ENCODE measurements around the gene SCGB3A1. TPM values are rescaled to one million over a fixed set of nuclear protein-coding genes. Genes with fewer than 3 reads are reported as not detected.

The SCGB3A1 gene
- total and polyA plus RNA-seq, 2 donors (not counting 1 experiment from before 2014, with no cell fraction given), result not detected

- Histone ChIP-seq H3K27me3 (replicated peaks in 1 of 4; ENCODE audit: control extremely low read depth in 1 of 4, control insufficient read depth in 3 of 4, insufficient read depth in 4 of 4, low read length in 3 of 4) (no peaks in the 10 kb centered on the region), H3K9ac (ENCODE audit: low read length) (no peak overlapping the region), H3K4me3 (ENCODE audit: control extremely low read depth in 1 of 5, extremely low read depth in 1 of 5, insufficient read depth in 1 of 5, low read depth in 2 of 5, low read length in 4 of 5) (no peak overlapping the region), H2AFZ (ENCODE audit: insufficient read depth, low read depth, low read length, poor library complexity, severe bottlenecking) (no peak overlapping the region), H3K27ac (ENCODE audit: low read length in 2 of 2) (no peak overlapping the region), H3K4me1 (ENCODE audit: control insufficient read depth in 2 of 2, insufficient read depth in 2 of 2, low read length in 2 of 2) (no peaks in the 10 kb centered on the region), H3K36me3 (replicated peaks in 1 of 2; ENCODE audit: control extremely low read depth in 1 of 2, control insufficient read depth in 1 of 2, extremely low read depth in 1 of 2, insufficient read depth in 2 of 2, low read length in 1 of 2) (no peaks in the 10 kb centered on the region), H3K9me3 (ENCODE audit: control extremely low read depth in 1 of 3, control insufficient read depth in 2 of 3, insufficient read depth in 1 of 3, low read length in 2 of 3) (peaks cover 0 to 2% (median 0%) of the 10 kb centered on the region in 3 donors), H3K79me2 (ENCODE audit: control insufficient read depth, insufficient read depth, low read length) (no peaks in the 10 kb centered on the region), H3K4me2 (replicated peaks; ENCODE audit: low read depth, low read length, poor library complexity, severe bottlenecking) (no peak overlapping the region), H4K20me1 (ENCODE audit: control insufficient read depth, insufficient read depth, low read length, poor library complexity, severe bottlenecking) (no peaks in the 10 kb centered on the region)
- no peak overlapping the region for H3K27ac Mint-ChIP-seq
- H3K27me3 Mint-ChIP-seq, result no peaks in the 10 kb centered on the region
- ATAC-seq (ENCODE audit: low read depth) (no peak), DNase-seq (no peak)
- ChIA-PET POLR2A (no interaction called here), CTCF (no interaction called here)
- no peaks in the 10 kb centered on the region for H3K9me3 Mint-ChIP-seq (ENCODE audit: insufficient read depth)
- intact Hi-C loops (cut with micrococcal nuclease), result no loop called here
- TF ChIP-seq EZH2 (IDR thresholded peaks at IDR 0.05; ENCODE audit: borderline replicate concordance, insufficient read depth, low read depth, low read length, poor library complexity, severe bottlenecking) (no peak), CTCF (IDR thresholded peaks at IDR 0.05) (no peak)
- H3K4me1 Mint-ChIP-seq, result peaks cover 2% of the 10 kb centered on the region
- 88% methylated on average over 5 of the region's 5 CpGs for WGBS (ENCODE audit: insufficient coverage)
- no peak overlapping the region for H3K4me3 Mint-ChIP-seq
Measured at GRCh38 chr5:180624587-180624986, 33.3 kb upstream of the SCGB3A1 start.

- Histone ChIP-seq H3K27ac (ENCODE audit: low read length in 2 of 2) (no peak overlapping the region), H3K9ac (ENCODE audit: low read length) (no peak overlapping the region), H3K79me2 (ENCODE audit: control insufficient read depth, insufficient read depth, low read length) (no peaks in the 10 kb centered on the region), H2AFZ (ENCODE audit: insufficient read depth, low read depth, low read length, poor library complexity, severe bottlenecking) (no peak overlapping the region), H3K36me3 (replicated peaks in 1 of 2; ENCODE audit: control extremely low read depth in 1 of 2, control insufficient read depth in 1 of 2, extremely low read depth in 1 of 2, insufficient read depth in 2 of 2, low read length in 1 of 2) (no peaks in the 10 kb centered on the region), H3K27me3 (replicated peaks in 1 of 4; ENCODE audit: control extremely low read depth in 1 of 4, control insufficient read depth in 3 of 4, insufficient read depth in 4 of 4, low read length in 3 of 4) (no peaks in the 10 kb centered on the region), H3K9me3 (ENCODE audit: control extremely low read depth in 1 of 3, control insufficient read depth in 2 of 3, insufficient read depth in 1 of 3, low read length in 2 of 3) (peaks cover 0 to 2% (median 0%) of the 10 kb centered on the region in 3 donors), H3K4me3 (ENCODE audit: control extremely low read depth in 1 of 5, extremely low read depth in 1 of 5, insufficient read depth in 1 of 5, low read depth in 2 of 5, low read length in 4 of 5) (no peak overlapping the region), H4K20me1 (ENCODE audit: control insufficient read depth, insufficient read depth, low read length, poor library complexity, severe bottlenecking) (no peaks in the 10 kb centered on the region), H3K4me2 (replicated peaks; ENCODE audit: low read depth, low read length, poor library complexity, severe bottlenecking) (no peak overlapping the region), H3K4me1 (ENCODE audit: control insufficient read depth in 2 of 2, insufficient read depth in 2 of 2, low read length in 2 of 2) (no peaks in the 10 kb centered on the region)
- DNase-seq (no peak), ATAC-seq (ENCODE audit: low read depth) (no peak)
- CTCF ChIA-PET, result no interaction called here
- POLR2A ChIA-PET, result no interaction called here
- TF ChIP-seq CTCF (IDR thresholded peaks at IDR 0.05), result no peak
- TF ChIP-seq EZH2 (IDR thresholded peaks at IDR 0.05; ENCODE audit: borderline replicate concordance, insufficient read depth, low read depth, low read length, poor library complexity, severe bottlenecking), result no peak
- H3K27ac Mint-ChIP-seq, result no peak overlapping the region
- no peak overlapping the region for H3K4me3 Mint-ChIP-seq
- no peaks in the 10 kb centered on the region for H3K9me3 Mint-ChIP-seq (ENCODE audit: insufficient read depth)
- H3K27me3 Mint-ChIP-seq, result no peaks in the 10 kb centered on the region
- 95% methylated on average over 7 of the region's 15 CpGs for WGBS (ENCODE audit: insufficient coverage)
- peaks cover 2% of the 10 kb centered on the region for H3K4me1 Mint-ChIP-seq
- intact Hi-C loops (cut with micrococcal nuclease), result no loop called here
Measured at GRCh38 chr5:180623844-180624243, 32.5 kb upstream of the SCGB3A1 start.

All from B cell (primary cell).